Vagina (tissue), 2 donors: ENCODE results near the gene SLC25A21. TPM values are rescaled to one million over a fixed set of nuclear protein-coding genes. Genes with fewer than 3 reads are reported as not detected.

Experiments
- DNase-seq, 2 donors: peaks; one replicate each; pipeline ENCODE4 v3.0.0-alpha.2; 2017; ENCODE audit errors: extremely low spot score in 2 of 2
- H3K27ac ChIP-seq: fragments of 200-600 bp; sonication (generic); one replicate; pipeline ENCODE4 v1.5.1; 2019
- H3K27me3 ChIP-seq: fragments of 200-600 bp; sonication (generic); one replicate; pipeline ENCODE4 v1.5.1; 2019
- H3K36me3 ChIP-seq, 2 donors: fragments of 200-600 bp; sonication (generic); one replicate each; pipeline ENCODE4 v1.5.1; 2017 to 2019
- H3K4me1 ChIP-seq: fragments of 200-600 bp; sonication (generic); one replicate; pipeline ENCODE4 v1.5.1; 2019
- H3K4me3 ChIP-seq, 2 donors: fragments of 200-600 bp; sonication (generic); 1 replicate in 1 of 2; 2 replicates in 1 of 2; pipeline ENCODE4 v1.5.1; 2016 to 2019
- H3K9me3 ChIP-seq: fragments of 200-600 bp; sonication (generic); one replicate; pipeline ENCODE4 v1.5.1; 2019
- POLR2A ChIP-seq, 2 donors: fragments of 450-650 bp; IDR thresholded peaks; one replicate each; pipeline ENCODE4 v1.6.1; 2017; ENCODE audit warnings: antibody characterized with exemption in 2 of 2, mild to moderate bottlenecking in 2 of 2, moderate library complexity in 2 of 2
- POLR2AphosphoS5 ChIP-seq, 2 donors: sonication (generic); formaldehyde crosslinking; IDR thresholded peaks; one replicate each; pipeline ENCODE4 v1.9.0; 2017; ENCODE audit warnings: antibody characterized with exemption in 2 of 2, mild to moderate bottlenecking in 2 of 2, low read depth in 1 of 2; ENCODE audit not compliant: insufficient read depth in 1 of 2
- intact Hi-C: fragments of 100-400 bp; cut with DNase I; formaldehyde crosslinking; loops from one replicate; pipeline ENCODE4 v1.15.1; 2023
- total RNA-seq: library from RNA; depleted of rRNA; stranded (reverse); fragments of >200 nt; gene quantifications from one replicate; pipeline ENCODE4 v1.2.3, GENCODE V29; 2016
- TF ChIP-seq, protein P1 (sequence below), 3 experiments: fragments of 450-650 bp in 2 of 3; fragments of 200-600 bp in 1 of 3; sonication (generic) in 1 of 3; IDR thresholded peaks; one replicate each; pipeline ENCODE4 v1.5.1; 2017 to 2019; ENCODE audit warnings: antibody characterized with exemption in 3 of 3, mild to moderate bottlenecking in 2 of 3, moderate library complexity in 2 of 3

Gene SLC25A21
- total RNA-seq, 1 donor from 2014 or later: 0.49 TPM

DNA sequence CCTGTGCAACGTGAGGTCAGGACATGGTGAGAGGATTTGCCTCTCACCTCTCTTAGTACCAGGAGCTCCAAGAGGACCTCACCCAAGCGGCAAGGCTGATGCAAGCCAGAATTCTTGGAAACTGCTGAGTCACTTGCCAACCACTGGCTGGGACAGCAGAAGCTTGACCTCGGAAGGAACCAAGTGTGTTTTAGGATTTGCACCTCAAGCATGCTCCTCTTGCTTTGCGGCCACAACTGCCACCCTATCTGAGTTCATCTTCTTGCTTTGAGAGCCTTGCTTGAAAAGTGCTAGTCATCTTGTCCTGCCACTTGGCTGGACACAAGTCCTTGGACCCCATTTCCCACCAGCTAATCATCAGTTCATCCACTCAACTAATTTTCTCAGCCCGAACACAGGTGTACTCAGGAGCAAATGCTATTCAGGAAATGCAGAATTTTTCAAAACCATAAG, 195.8 kb downstream of the SLC25A21 start:
- TF ChIP-seq, protein P1, sequence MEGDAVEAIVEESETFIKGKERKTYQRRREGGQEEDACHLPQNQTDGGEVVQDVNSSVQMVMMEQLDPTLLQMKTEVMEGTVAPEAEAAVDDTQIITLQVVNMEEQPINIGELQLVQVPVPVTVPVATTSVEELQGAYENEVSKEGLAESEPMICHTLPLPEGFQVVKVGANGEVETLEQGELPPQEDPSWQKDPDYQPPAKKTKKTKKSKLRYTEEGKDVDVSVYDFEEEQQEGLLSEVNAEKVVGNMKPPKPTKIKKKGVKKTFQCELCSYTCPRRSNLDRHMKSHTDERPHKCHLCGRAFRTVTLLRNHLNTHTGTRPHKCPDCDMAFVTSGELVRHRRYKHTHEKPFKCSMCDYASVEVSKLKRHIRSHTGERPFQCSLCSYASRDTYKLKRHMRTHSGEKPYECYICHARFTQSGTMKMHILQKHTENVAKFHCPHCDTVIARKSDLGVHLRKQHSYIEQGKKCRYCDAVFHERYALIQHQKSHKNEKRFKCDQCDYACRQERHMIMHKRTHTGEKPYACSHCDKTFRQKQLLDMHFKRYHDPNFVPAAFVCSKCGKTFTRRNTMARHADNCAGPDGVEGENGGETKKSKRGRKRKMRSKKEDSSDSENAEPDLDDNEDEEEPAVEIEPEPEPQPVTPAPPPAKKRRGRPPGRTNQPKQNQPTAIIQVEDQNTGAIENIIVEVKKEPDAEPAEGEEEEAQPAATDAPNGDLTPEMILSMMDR (IDR thresholded peaks at IDR 0.05): no peak
- no peak overlapping the region for H3K27ac ChIP-seq
- intact Hi-C loops: no loop called here

DNA sequence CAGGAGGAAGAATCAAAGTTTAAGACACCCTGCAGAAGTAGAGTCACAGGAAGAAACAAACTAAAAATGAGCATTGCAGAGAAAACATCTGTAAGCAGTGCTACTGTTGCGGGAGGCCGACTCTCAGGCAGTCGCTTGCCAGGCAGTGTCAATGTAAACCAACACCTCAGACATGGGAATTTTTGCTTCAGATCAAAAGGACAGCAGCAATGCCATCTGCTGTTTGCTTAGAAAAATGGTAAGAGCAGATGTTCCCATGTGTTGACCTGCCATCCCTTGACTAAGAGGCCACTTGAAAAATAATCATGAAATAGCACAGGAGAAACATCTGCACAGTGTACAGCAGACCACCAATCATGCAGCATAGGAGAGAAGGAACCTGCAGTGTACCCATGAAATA, 196.6 kb downstream of the SLC25A21 start:
- Histone ChIP-seq H3K9me3 (no peaks in the 10 kb centered on the region), H3K4me1 (no peaks in the 10 kb centered on the region), H3K27me3 (no peaks in the 10 kb centered on the region), H3K4me3 (no peak overlapping the region), H3K27ac (no peak overlapping the region), H3K36me3 (no peaks in the 10 kb centered on the region)
- no peak for TF ChIP-seq POLR2A (IDR thresholded peaks at IDR 0.05)
- TF ChIP-seq, protein P1 (IDR thresholded peaks at IDR 0.05): no peak
- no peak for TF ChIP-seq POLR2AphosphoS5 (IDR thresholded peaks at IDR 0.05; ENCODE audit: insufficient read depth in 1 of 2, low read depth in 1 of 2)
- intact Hi-C loops: no loop called here
- DNase-seq: no peak

More for the DNA sequence above, 195.8 kb downstream of the SLC25A21 start:
- Histone ChIP-seq H3K9me3 (no peaks in the 10 kb centered on the region), H3K27me3 (no peaks in the 10 kb centered on the region), H3K4me3 (no peak overlapping the region), H3K4me1 (no peaks in the 10 kb centered on the region), H3K36me3 (no peaks in the 10 kb centered on the region)
- DNase-seq: no peak

DNA sequence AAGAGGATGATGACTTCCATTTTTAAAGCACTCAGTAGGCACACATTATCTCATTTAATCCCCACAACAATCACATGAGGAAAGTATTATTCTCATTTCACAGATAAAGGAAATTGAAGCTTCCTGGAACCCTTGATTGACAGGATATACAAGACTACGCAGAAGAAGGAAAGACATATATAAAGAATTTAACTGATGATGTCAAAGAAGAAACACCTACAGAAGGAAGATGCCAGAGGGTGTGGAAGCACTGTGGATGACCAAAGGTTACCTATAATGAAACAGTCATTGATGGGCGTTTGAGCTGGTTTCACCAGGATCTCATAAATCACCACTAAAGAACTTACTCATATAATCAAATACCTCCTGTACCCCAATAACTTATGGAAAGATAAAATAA, 197.4 kb downstream of the SLC25A21 start:
- H3K4me1 ChIP-seq: no peaks in the 10 kb centered on the region
- no peaks in the 10 kb centered on the region for H3K36me3 ChIP-seq
- H3K9me3 ChIP-seq: no peaks in the 10 kb centered on the region
- DNase-seq: no peak
- TF ChIP-seq POLR2A (IDR thresholded peaks at IDR 0.05): no peak
- peak in 1 of 2 donors; percentile 9 for TF ChIP-seq POLR2AphosphoS5 (IDR thresholded peaks at IDR 0.05; ENCODE audit: insufficient read depth in 1 of 2, low read depth in 1 of 2)
- H3K4me3 ChIP-seq: no peak overlapping the region
- intact Hi-C loops: no loop called here
- H3K27me3 ChIP-seq: no peaks in the 10 kb centered on the region
- H3K27ac ChIP-seq: no peak overlapping the region

DNA sequence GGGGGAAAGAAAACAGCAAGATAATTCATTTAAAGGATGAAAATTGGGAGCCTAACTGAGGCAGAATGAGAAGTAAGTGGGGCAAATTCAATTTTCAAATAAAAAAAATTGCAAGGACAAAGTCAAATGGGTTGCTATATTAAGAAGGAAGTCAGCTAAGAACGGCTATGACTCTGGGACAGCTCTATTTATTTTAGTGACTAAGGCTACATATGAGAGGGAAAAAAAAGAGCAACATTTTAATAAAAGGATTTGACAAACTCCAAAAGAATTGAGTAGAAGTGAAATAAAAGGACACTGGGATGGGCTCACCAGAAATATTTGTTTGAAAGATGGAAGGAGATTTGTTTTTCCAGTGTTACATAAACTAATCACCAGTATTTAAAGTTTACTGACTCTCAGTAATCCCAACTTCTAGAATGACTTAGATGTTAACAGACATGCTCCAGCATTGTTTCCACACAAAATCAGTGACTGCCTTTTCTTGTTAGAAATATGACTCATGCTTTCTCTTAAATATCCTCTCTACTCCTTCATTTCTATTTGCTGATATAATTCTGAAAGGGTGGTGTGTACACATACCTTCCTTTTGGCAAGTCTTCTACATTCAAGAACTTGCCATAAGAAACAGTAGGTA, 198.5 kb downstream of the SLC25A21 start:
- intact Hi-C loops: no loop called here
- no peaks in the 10 kb centered on the region for H3K36me3 ChIP-seq
- no peak for TF ChIP-seq POLR2AphosphoS5 (IDR thresholded peaks at IDR 0.05; ENCODE audit: insufficient read depth in 1 of 2, low read depth in 1 of 2)
- TF ChIP-seq, protein P1 (IDR thresholded peaks at IDR 0.05): no peak
- no peak for TF ChIP-seq POLR2A (IDR thresholded peaks at IDR 0.05)
- H3K9me3 ChIP-seq: no peaks in the 10 kb centered on the region
- H3K4me3 ChIP-seq: no peak overlapping the region
- no peaks in the 10 kb centered on the region for H3K4me1 ChIP-seq
- no peak overlapping the region for H3K27ac ChIP-seq
- DNase-seq: no peak
- H3K27me3 ChIP-seq: no peaks in the 10 kb centered on the region

DNA sequence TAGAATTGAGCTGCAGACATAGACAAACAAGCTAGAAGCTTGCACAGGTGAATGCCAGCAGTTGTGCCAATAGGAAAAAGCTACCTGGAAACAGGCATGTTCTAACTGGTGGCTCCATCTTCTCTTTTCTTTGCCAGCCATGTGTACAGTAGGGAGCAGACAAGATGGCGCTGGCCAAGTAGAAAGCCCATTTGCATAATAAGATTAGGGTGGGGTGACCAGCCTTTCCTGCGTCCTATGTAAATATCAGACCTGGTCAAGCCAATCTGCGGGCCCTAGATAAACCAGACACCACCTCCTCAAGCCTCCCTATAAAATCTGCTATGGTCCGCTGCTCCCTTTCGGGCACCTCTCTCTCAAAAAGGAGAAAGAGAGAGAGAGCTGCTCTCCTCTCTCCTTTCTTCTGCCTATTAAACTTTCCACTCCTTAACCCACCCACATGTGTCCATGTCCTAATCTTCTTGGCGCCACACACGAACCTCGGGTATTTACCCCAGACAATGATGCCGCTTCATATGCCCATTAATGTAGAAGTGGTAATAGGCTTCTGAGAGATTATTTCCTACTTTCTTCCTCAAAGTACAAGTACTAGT, 201.0 kb downstream of the SLC25A21 start:
- Histone ChIP-seq H3K4me3 (no peak overlapping the region), H3K9me3 (no peaks in the 10 kb centered on the region), H3K27ac (no peak overlapping the region), H3K27me3 (no peaks in the 10 kb centered on the region), H3K4me1 (no peaks in the 10 kb centered on the region), H3K36me3 (no peaks in the 10 kb centered on the region)
- no peak for DNase-seq
- TF ChIP-seq, protein P1 (IDR thresholded peaks at IDR 0.05): no peak
- TF ChIP-seq POLR2A (IDR thresholded peaks at IDR 0.05) (no peak), POLR2AphosphoS5 (IDR thresholded peaks at IDR 0.05; ENCODE audit: insufficient read depth in 1 of 2, low read depth in 1 of 2) (no peak)
- intact Hi-C loops: no loop called here
